ENCODE data around the gene PLCG2. TPM values are rescaled to one million over a fixed set of nuclear protein-coding genes. Genes with fewer than 3 reads are reported as not detected.

Gene PLCG2
- total and polyA plus RNA-seq, 2 experiments from 2014 or later, result 2.5 to 5.0 TPM

- Histone ChIP-seq H3K4me3 (no peak overlapping the region), H3K36me3 (replicated peaks; ENCODE audit: insufficient read depth, low read depth) (no peaks in the 10 kb centered on the region), H3K9me3 (ENCODE audit: low read depth) (no peaks in the 10 kb centered on the region), H4K20me1 (ENCODE audit: insufficient read depth, poor library complexity, severe bottlenecking) (no peaks in the 10 kb centered on the region), H3K4me2 (no peak overlapping the region), H3K79me2 (no peaks in the 10 kb centered on the region), H3K4me1 (ENCODE audit: insufficient read depth) (no peaks in the 10 kb centered on the region), H3K27me3 (no peaks in the 10 kb centered on the region), H3K27ac (no peak overlapping the region), H3K9me2 (replicated peaks; ENCODE audit: insufficient read depth) (no peaks in the 10 kb centered on the region), H2AFZ (no peak overlapping the region)
- TF ChIP-seq EZH2 (IDR thresholded peaks at IDR 0.05; ENCODE audit: borderline replicate concordance) (no peak), EZH2phosphoT487 (IDR thresholded peaks at IDR 0.05; ENCODE audit: low read depth, severe bottlenecking, unreplicated experiment) (no peak), CTCF (IDR thresholded peaks at IDR 0.05; ENCODE audit: poor library complexity) (no peak)
- WGBS (ENCODE audit: low lambda C conversion rate, missing lambda C conversion rate), result 80% methylated on average over 13 of the region's 13 CpGs
- no peak for DNase-seq (ENCODE audit: low spot score)
These were observed 101.7 kb downstream of the PLCG2 start for GRCh38 chr16:81880816-81881215.

GRCh38 chr16:81881228-81881627 is 102.1 kb downstream of the PLCG2 start:
- no peak overlapping the region for H3K4me3 ChIP-seq
- H3K9me3 ChIP-seq (ENCODE audit: low read depth), result no peaks in the 10 kb centered on the region
- DNase-seq (ENCODE audit: low spot score), result no peak
- H3K4me1 ChIP-seq (ENCODE audit: insufficient read depth), result no peaks in the 10 kb centered on the region
- TF ChIP-seq CTCF (IDR thresholded peaks at IDR 0.05; ENCODE audit: poor library complexity) (no peak), EZH2 (IDR thresholded peaks at IDR 0.05; ENCODE audit: borderline replicate concordance) (no peak), EZH2phosphoT487 (IDR thresholded peaks at IDR 0.05; ENCODE audit: low read depth, severe bottlenecking, unreplicated experiment) (no peak)
- WGBS (ENCODE audit: low lambda C conversion rate, missing lambda C conversion rate), result 93% methylated on average over 2 of the region's 2 CpGs
- no peaks in the 10 kb centered on the region for H3K27me3 ChIP-seq
- H3K36me3 ChIP-seq (replicated peaks; ENCODE audit: insufficient read depth, low read depth), result no peaks in the 10 kb centered on the region
- H4K20me1 ChIP-seq (ENCODE audit: insufficient read depth, poor library complexity, severe bottlenecking), result no peaks in the 10 kb centered on the region
- H3K9me2 ChIP-seq (replicated peaks; ENCODE audit: insufficient read depth), result no peaks in the 10 kb centered on the region
- no peak overlapping the region for H2AFZ ChIP-seq
- H3K27ac ChIP-seq, result no peak overlapping the region
- no peaks in the 10 kb centered on the region for H3K79me2 ChIP-seq
- no peak overlapping the region for H3K4me2 ChIP-seq

GRCh38 chr16:81882559-81882958 is 103.5 kb downstream of the PLCG2 start:
- H3K9me2 ChIP-seq (replicated peaks; ENCODE audit: insufficient read depth), result no peaks in the 10 kb centered on the region
- H3K27ac ChIP-seq, result no peak overlapping the region
- DNase-seq (ENCODE audit: low spot score), result no peak
- H3K27me3 ChIP-seq, result no peaks in the 10 kb centered on the region
- H4K20me1 ChIP-seq (ENCODE audit: insufficient read depth, poor library complexity, severe bottlenecking), result no peaks in the 10 kb centered on the region
- H3K4me3 ChIP-seq, result no peak overlapping the region
- no peaks in the 10 kb centered on the region for H3K79me2 ChIP-seq
- 88% methylated on average over 4 of the region's 5 CpGs for WGBS (ENCODE audit: low lambda C conversion rate, missing lambda C conversion rate)
- no peaks in the 10 kb centered on the region for H3K4me1 ChIP-seq (ENCODE audit: insufficient read depth)
- TF ChIP-seq CTCF (IDR thresholded peaks at IDR 0.05; ENCODE audit: poor library complexity) (no peak), EZH2 (IDR thresholded peaks at IDR 0.05; ENCODE audit: borderline replicate concordance) (no peak), EZH2phosphoT487 (IDR thresholded peaks at IDR 0.05; ENCODE audit: low read depth, severe bottlenecking, unreplicated experiment) (no peak)
- H2AFZ ChIP-seq, result no peak overlapping the region
- no peaks in the 10 kb centered on the region for H3K36me3 ChIP-seq (replicated peaks; ENCODE audit: insufficient read depth, low read depth)
- H3K4me2 ChIP-seq, result no peak overlapping the region
- no peaks in the 10 kb centered on the region for H3K9me3 ChIP-seq (ENCODE audit: low read depth)

- no peaks in the 10 kb centered on the region for H3K27me3 ChIP-seq
- H2AFZ ChIP-seq, result no peak overlapping the region
- no peak overlapping the region for H3K27ac ChIP-seq
- WGBS (ENCODE audit: low lambda C conversion rate, missing lambda C conversion rate), result 89% methylated on average over 6 of the region's 6 CpGs
- no peak for DNase-seq (ENCODE audit: low spot score)
- H3K9me2 ChIP-seq (replicated peaks; ENCODE audit: insufficient read depth), result no peaks in the 10 kb centered on the region
- H4K20me1 ChIP-seq (ENCODE audit: insufficient read depth, poor library complexity, severe bottlenecking), result no peaks in the 10 kb centered on the region
- H3K36me3 ChIP-seq (replicated peaks; ENCODE audit: insufficient read depth, low read depth), result no peaks in the 10 kb centered on the region
- H3K9me3 ChIP-seq (ENCODE audit: low read depth), result no peaks in the 10 kb centered on the region
- H3K4me2 ChIP-seq, result no peak overlapping the region
- H3K79me2 ChIP-seq, result no peaks in the 10 kb centered on the region
- H3K4me1 ChIP-seq (ENCODE audit: insufficient read depth), result no peaks in the 10 kb centered on the region
- no peak overlapping the region for H3K4me3 ChIP-seq
- TF ChIP-seq EZH2phosphoT487 (IDR thresholded peaks at IDR 0.05; ENCODE audit: low read depth, severe bottlenecking, unreplicated experiment) (no peak), EZH2 (IDR thresholded peaks at IDR 0.05; ENCODE audit: borderline replicate concordance) (no peak), CTCF (IDR thresholded peaks at IDR 0.05; ENCODE audit: poor library complexity) (no peak)
These were observed 104.1 kb downstream of the PLCG2 start for GRCh38 chr16:81883235-81883634.
